Memory B cell (primary cell): ENCODE results near the gene TSPAN18.

Experiments
- ATAC-seq: fragments of 150-1000 bp; cut with Tn5 transposase; 2 replicates; pipeline ENCODE4 v1.10.0; 2021; ENCODE audit warnings: low read depth, mild to moderate bottlenecking, moderate library complexity
- DNase-seq, 2 donors: peaks; one replicate each; pipeline ENCODE4 v3.0.0; 2022; ENCODE audit warnings: low spot score in 2 of 2
- H3K27ac Mint-ChIP-seq: one replicate; pipeline ENCODE4 v1.8.0; 2022; ENCODE audit warnings: mild to moderate bottlenecking, moderate library complexity, mixed read lengths
- H3K27me3 Mint-ChIP-seq: one replicate; pipeline ENCODE4 v1.8.0; 2022; ENCODE audit warnings: mixed read lengths
- H3K36me3 Mint-ChIP-seq: one replicate; pipeline ENCODE4 v1.8.0; 2022; ENCODE audit warnings: mild to moderate bottlenecking, mixed read lengths
- H3K4me1 Mint-ChIP-seq: one replicate; pipeline ENCODE4 v1.8.0; 2022; ENCODE audit warnings: mixed read lengths
- H3K4me3 Mint-ChIP-seq: one replicate; pipeline ENCODE4 v1.8.0; 2022; ENCODE audit warnings: mild to moderate bottlenecking, moderate library complexity, mixed read lengths
- H3K9me3 Mint-ChIP-seq: one replicate; pipeline ENCODE4 v1.8.0; 2022; ENCODE audit warnings: mixed read lengths

TSPAN18 gene

DNA sequence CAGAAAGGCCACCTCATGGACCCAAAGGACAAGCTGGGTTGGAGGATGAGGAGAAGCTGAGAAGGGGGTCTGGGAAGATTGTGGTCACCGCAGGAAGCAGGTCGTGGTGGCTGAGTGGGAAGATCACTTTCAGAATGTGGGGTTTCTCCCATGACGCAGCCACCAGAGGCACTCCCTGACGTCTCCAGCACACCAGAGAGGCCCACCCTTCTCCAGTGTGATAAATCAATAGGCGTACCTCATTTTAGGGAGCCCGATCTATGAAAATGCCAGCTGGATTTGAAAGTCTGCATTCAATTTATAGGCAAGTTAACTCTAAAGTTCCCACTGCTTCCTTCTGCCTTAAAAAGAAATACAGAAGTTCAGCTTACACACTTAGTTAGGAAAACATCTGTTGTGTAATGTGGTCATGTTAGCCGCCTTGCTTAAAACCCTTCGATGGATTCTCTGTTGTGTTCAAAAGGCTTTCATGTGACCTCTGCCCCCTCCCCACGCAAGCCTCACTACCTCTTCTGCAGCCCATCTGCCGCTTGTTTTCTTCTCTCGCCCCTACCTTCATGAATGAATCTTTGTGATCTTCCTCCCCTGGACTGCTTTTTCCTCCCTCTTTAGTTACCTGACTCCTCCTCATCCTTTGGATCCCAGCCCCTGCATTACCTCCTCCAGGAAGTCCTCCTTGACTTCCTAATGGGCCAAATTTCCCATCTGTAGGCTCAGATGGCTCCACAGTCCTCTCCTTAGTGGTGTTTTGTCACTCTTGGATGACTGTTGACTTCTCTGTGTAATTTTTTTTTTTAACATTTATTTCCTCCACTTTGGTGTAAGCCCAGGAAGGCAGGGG lies 10.7 kb downstream of the TSPAN18 start:
- DNase-seq, result no peak
- Mint-ChIP-seq H3K36me3 (peaks cover 2% of the 10 kb centered on the region), H3K27me3 (peaks cover 11% of the 10 kb centered on the region), H3K9me3 (no peaks in the 10 kb centered on the region), H3K4me1 (no peaks in the 10 kb centered on the region), H3K27ac (no peak overlapping the region), H3K4me3 (no peak overlapping the region)
- no peak for ATAC-seq

DNA sequence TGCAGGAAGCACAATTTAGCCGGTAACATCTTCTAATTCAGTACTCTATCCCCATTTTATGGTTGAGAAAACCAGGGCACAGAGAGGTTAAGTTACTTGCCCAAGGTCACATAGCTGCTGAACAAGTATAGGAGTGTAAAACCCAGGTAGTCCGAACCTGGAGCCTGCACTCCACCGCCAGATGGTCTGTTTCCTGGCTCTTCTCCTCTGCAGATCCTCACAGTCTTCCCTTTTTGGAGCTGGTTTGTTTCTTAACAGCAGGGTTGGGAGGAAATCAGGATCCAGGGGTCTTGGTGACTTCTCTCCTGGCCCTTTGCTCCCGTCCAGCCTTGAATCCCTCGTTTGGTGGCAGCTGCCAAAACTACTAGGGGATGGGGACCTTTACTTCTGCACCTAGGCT lies 12.0 kb downstream of the TSPAN18 start:
- no peak overlapping the region for H3K4me3 Mint-ChIP-seq
- H3K27ac Mint-ChIP-seq, result no peak overlapping the region
- DNase-seq (no peak), ATAC-seq (no peak)
- H3K9me3 Mint-ChIP-seq, result no peaks in the 10 kb centered on the region
- H3K27me3 Mint-ChIP-seq, result peaks cover 11% of the 10 kb centered on the region
- H3K4me1 Mint-ChIP-seq, result no peaks in the 10 kb centered on the region
- peaks cover 2% of the 10 kb centered on the region for H3K36me3 Mint-ChIP-seq

DNA sequence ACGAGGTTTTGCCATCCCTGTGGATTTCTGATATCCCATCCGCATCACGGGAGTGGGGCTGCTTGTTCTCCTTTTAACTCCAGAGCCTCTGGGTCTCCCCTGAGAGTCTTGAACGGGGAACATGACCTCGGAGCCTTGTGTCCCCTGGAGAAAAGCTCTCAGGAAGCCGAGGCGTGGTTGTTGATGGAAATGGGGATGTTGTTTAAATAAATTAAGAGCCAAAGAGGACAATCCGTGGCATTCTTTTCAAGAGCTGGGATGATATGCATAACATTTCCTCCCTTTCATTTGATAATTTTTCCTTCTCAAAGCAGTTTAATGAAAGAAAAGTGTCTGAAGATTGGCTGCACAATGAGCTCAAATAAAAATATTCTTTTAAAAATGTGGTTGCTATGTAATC lies 14.2 kb downstream of the TSPAN18 start:
- no peak overlapping the region for H3K27ac Mint-ChIP-seq
- no peak for ATAC-seq
- no peaks in the 10 kb centered on the region for H3K4me1 Mint-ChIP-seq
- H3K4me3 Mint-ChIP-seq, result no peak overlapping the region
- H3K36me3 Mint-ChIP-seq, result peaks cover 2% of the 10 kb centered on the region
- DNase-seq, result no peak
- H3K9me3 Mint-ChIP-seq, result no peaks in the 10 kb centered on the region
- peaks cover 11% of the 10 kb centered on the region for H3K27me3 Mint-ChIP-seq

DNA sequence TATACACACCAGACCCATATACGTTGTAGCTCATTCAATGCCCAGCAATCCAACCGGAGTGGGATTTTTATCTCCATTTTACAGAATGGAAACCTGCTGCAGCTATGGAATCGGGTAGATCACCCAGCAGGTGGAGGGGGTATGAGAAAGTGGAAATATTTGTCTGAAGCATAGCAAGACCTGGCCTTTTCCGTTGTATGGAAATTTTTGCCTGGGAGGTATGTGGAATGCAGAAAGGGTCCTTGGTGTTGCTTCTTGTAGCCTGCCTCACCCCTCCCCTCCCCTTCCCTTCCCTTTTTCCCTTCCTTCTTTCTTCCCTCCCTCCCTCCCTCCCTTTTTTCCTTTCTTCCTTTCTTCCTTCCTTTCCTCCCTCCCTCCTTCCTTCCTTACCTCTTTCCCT lies 15.2 kb downstream of the TSPAN18 start:
- no peaks in the 10 kb centered on the region for H3K9me3 Mint-ChIP-seq
- H3K4me1 Mint-ChIP-seq, result no peaks in the 10 kb centered on the region
- peaks cover 2% of the 10 kb centered on the region for H3K36me3 Mint-ChIP-seq
- H3K27ac Mint-ChIP-seq, result no peak overlapping the region
- peaks cover 11% of the 10 kb centered on the region for H3K27me3 Mint-ChIP-seq
- ATAC-seq (no peak), DNase-seq (no peak)
- no peak overlapping the region for H3K4me3 Mint-ChIP-seq

DNA sequence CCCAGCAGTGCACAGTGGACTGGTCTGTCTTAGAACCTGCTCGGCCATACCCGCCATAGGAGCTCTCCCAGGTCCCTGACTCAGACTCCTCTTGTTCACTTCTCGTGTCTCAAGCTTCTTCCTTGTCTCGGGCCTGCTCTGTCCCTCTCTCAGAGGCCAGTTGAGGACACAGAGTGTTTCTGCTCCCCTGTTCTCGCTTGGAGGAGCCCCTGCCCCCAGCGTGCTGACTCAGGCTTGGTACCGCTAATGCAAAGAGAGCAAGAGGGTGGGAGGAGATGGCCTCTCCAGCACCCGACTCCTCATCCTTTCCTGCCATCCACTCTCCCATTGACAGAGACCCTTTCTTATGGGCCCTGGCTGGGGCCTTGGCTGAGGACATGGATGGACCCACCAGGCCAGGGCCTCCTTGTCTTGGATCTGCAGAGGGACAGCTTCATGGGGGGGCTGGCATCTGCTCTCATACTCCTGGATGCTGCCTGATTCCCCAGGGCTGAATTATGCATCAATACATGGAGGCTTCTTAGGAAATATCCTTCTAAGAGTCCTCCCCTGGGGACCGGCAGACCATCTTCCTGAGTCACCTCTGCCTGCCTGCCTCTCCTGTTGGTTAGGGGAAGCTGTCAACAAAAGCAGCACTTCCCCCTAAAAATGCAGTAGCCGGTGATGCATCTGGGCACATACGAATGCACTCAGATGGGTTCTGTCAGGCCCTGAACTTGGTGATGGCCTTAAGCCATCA lies 15.9 kb downstream of the TSPAN18 start:
- Mint-ChIP-seq H3K4me1 (no peaks in the 10 kb centered on the region), H3K9me3 (no peaks in the 10 kb centered on the region), H3K4me3 (no peak overlapping the region), H3K27ac (no peak overlapping the region), H3K27me3 (peaks cover 11% of the 10 kb centered on the region), H3K36me3 (peaks cover 2% of the 10 kb centered on the region)
- DNase-seq (no peak), ATAC-seq (no peak)

DNA sequence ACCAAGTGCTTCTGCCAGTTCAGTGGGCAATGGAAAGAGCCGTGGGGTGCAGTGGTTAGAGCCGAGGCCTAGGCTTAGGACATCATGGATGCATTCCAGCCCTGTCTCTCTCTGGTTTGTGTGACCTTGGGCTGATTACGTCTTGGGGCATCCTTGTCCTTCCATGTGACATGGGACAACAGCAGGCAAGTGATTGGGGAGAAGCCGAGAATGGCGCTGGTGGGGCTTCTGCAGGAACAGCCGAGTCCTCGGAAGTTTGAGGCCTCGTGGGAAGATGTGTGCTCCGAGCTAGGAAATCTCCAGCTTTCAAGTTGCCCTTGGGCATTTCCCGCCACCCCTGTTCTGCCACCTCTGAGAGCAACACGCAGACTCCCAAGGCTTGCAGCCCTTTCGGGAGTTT lies 16.6 kb downstream of the TSPAN18 start:
- Mint-ChIP-seq H3K9me3 (no peaks in the 10 kb centered on the region), H3K27ac (no peak overlapping the region), H3K36me3 (peaks cover 2% of the 10 kb centered on the region), H3K4me3 (no peak overlapping the region), H3K27me3 (peaks cover 11% of the 10 kb centered on the region), H3K4me1 (no peaks in the 10 kb centered on the region)
- no peak for ATAC-seq
- no peak for DNase-seq

DNA sequence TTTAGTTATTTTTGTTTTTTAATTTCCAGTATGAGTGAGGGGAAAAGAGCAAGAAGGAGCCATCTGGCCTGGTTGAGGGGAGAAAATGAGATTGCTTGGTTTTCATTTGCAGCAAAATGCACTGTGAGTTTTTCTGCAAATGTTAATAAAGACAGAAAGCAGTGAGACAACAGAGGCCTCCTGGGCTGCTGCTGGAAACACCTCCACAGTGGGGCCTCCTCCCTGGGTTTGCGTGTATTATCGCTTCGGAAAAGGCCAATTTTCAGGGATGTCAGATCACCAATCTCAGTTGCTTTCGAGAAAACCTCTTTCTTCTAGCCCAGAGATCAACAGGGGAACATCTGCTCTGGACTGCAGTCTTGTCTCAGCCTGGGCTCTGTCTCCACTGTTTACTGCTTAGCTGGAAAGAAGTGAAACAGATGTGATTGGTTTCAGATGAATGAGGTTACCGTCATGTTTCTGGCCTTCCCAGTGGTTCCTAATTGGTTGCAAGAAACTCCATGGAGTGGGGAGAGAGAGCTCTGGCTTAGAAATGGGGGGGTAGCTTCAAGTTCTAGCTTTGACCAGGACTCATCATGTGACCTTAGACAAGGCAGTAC lies 17.3 kb downstream of the TSPAN18 start:
- no peaks in the 10 kb centered on the region for H3K4me1 Mint-ChIP-seq
- H3K36me3 Mint-ChIP-seq, result no peaks in the 10 kb centered on the region
- peaks cover 8% of the 10 kb centered on the region for H3K27me3 Mint-ChIP-seq
- DNase-seq (no peak), ATAC-seq (no peak)
- H3K4me3 Mint-ChIP-seq, result no peak overlapping the region
- no peak overlapping the region for H3K27ac Mint-ChIP-seq
- no peaks in the 10 kb centered on the region for H3K9me3 Mint-ChIP-seq

DNA sequence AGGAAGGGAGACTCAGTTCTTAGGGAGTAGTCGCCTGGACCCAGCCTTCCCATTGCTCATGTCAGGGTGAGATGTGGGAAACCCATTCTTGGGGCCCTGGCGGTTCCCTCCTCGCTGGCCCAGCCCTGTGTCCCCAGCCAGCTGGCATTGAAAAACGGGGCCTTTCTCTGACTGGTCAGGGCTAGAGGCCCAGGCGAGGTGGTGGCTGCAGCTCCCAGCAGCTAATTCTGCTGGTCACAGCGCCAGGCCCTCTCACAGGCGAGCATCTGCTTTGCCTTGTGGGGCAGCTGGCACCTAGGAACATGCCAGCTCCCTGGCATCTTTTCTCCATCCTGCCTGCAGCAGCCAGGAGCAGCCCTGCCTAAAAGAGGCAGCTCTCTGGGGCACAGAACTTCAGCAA lies 20.1 kb downstream of the TSPAN18 start:
- H3K27ac Mint-ChIP-seq, result no peak overlapping the region
- H3K4me3 Mint-ChIP-seq, result no peak overlapping the region
- ATAC-seq (no peak), DNase-seq (no peak)
- no peaks in the 10 kb centered on the region for H3K36me3 Mint-ChIP-seq
- no peaks in the 10 kb centered on the region for H3K4me1 Mint-ChIP-seq
- H3K9me3 Mint-ChIP-seq, result no peaks in the 10 kb centered on the region
- peaks cover 3% of the 10 kb centered on the region for H3K27me3 Mint-ChIP-seq

DNA sequence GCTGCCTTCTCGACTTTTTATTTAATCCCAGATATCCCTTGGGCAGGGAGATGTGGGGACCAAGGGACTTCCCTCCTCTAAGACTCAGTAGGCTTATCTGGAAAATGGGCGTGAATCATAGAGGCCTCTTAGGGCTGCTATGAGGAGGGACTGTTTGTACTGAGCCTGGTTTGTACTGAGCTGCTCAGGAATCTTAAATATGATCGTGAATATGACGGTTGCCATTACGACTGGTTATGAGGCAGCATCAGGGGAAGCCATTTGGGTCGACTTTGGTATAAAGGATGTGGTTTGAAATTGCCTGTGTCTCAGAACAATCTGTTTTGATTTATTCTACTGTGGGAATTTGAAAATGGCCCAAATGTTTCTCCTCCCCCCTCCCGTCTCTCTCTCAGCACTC lies 20.6 kb downstream of the TSPAN18 start:
- H3K27me3 Mint-ChIP-seq, result peaks cover under 1% of the 10 kb centered on the region
- H3K4me3 Mint-ChIP-seq, result no peak overlapping the region
- H3K36me3 Mint-ChIP-seq, result no peaks in the 10 kb centered on the region
- DNase-seq, result no peak
- no peak for ATAC-seq
- no peak overlapping the region for H3K27ac Mint-ChIP-seq
- no peaks in the 10 kb centered on the region for H3K4me1 Mint-ChIP-seq
- H3K9me3 Mint-ChIP-seq, result no peaks in the 10 kb centered on the region

DNA sequence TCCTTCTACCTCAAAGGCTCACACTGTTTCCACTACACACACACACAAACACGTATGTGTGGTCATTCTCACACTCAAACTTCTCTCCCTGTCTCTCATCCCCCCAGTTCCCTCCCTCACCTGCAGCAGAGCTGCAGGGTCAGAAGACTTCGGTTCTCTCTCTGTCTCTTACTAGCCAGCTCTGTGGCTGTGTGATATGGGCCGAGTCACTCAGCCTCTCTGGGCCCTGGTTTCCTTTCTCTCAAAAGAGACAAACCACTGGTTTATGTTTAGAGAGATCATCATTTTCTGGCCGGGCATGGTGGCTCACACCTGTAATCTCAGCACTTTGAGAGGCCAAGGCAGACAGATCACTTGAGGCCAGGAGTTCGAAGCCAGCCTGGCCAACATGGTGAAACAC lies 21.1 kb downstream of the TSPAN18 start:
- Mint-ChIP-seq H3K36me3 (no peaks in the 10 kb centered on the region), H3K27ac (no peak overlapping the region), H3K4me3 (no peak overlapping the region), H3K4me1 (no peaks in the 10 kb centered on the region), H3K9me3 (no peaks in the 10 kb centered on the region), H3K27me3 (no peaks in the 10 kb centered on the region)
- ATAC-seq, result no peak
- DNase-seq, result no peak

DNA sequence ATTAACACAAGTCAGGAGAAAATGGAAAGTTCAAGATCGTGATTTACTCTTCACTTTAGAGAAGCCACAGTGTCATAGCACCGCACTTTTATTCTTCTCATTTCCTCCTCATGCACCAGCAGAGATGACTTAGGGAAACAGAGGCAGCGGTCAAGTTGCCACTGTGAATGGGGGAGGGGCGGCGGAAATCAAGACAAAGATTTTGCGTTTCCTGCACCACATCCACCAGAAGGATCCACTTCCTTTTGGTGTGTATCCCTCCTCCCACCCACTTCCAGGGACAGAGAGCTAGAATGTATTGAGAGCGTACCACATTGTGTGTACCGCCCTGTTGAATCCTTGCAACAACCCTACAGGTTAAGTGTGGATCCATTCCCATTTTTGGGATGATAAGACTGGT lies 21.8 kb downstream of the TSPAN18 start:
- Mint-ChIP-seq H3K4me1 (no peaks in the 10 kb centered on the region), H3K27ac (no peak overlapping the region), H3K36me3 (no peaks in the 10 kb centered on the region), H3K27me3 (no peaks in the 10 kb centered on the region), H3K9me3 (no peaks in the 10 kb centered on the region), H3K4me3 (no peak overlapping the region)
- DNase-seq (no peak), ATAC-seq (no peak)

DNA sequence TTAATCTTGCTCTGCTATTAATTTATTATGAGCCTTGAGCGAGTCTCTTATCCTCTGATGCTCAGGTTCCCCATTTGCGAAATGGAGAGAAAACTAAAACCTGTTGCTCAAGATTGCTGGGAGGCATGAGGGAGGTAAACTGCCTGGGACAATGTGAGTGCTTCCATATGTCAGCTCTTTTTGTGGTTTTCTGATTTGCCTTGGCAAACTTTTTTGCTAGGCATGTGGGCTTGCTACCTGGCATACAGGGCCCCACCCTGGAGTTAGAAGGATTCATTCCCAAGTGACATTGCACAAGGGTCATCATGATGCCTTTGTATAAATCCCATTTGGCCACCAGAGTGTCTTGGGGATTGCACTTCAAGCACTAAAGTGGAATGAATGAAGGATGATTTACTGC lies 22.4 kb downstream of the TSPAN18 start:
- no peaks in the 10 kb centered on the region for H3K36me3 Mint-ChIP-seq
- no peaks in the 10 kb centered on the region for H3K4me1 Mint-ChIP-seq
- no peak for ATAC-seq
- H3K27me3 Mint-ChIP-seq, result no peaks in the 10 kb centered on the region
- DNase-seq, result no peak
- H3K27ac Mint-ChIP-seq, result no peak overlapping the region
- no peak overlapping the region for H3K4me3 Mint-ChIP-seq
- H3K9me3 Mint-ChIP-seq, result no peaks in the 10 kb centered on the region

DNA sequence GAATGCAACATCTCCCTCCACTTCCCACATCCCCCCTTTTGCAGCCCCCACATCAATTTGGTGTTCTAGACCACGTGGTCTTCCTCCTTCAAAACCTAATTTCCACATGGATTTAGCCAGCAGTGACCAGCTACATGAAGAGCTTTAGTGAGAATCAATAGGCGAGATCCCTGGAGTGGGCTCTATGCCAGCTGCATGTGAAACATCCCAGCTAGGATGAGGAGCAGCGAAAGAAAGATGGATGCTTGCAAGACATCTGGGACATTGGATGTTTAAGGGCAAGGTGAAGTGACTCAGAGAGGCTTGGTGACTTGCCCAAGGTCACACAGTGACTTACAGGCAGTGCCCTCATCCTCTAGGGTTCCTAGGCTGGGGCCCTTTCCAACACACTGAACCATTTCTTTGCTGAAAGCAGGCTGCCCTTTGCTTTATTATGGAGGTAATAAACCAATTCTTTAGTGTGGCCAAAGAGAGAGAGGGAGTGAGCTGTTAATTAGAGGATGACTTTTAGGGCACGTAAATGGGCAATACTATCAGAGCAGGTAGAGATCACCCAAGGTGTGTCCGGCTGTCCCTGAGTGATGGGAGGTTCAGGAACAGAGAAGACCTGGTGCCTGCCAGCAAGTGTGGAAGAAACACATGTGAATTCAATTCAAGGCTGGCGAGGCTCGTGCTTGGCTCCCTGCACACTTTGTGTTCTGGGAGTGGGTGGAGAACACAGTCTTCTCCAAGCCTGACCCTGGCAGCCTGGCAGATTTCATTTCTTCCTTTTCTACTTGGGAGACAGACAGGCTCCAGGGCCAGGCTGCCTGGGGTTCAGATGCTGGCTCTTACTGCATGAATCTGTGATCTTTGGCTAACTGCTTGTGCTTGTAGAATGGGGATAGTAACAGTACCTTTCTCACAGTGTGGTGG lies 24.0 kb downstream of the TSPAN18 start:
- no peak for DNase-seq
- no peak overlapping the region for H3K27ac Mint-ChIP-seq
- no peaks in the 10 kb centered on the region for H3K4me1 Mint-ChIP-seq
- no peaks in the 10 kb centered on the region for H3K36me3 Mint-ChIP-seq
- ATAC-seq, result no peak
- H3K4me3 Mint-ChIP-seq, result no peak overlapping the region
- no peaks in the 10 kb centered on the region for H3K9me3 Mint-ChIP-seq
- peaks cover 2% of the 10 kb centered on the region for H3K27me3 Mint-ChIP-seq

DNA sequence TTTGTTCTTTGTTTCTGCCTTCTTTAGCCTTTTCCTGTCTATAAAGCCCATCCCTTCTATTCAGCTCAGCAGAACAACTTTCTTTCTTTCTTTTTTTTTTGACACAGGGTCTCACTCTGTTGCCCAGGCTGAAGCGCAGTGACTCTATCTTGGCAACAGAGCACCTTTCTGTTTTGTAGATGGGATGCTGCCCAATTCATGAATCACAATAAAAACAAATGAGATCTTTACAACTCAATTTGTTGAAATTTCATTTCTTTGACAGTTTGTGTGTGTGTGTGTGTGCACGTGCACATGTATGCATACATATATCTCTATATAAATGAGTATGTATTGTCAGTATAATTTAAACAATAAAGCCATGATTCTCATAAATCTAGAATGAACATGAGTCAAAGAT lies 25.5 kb downstream of the TSPAN18 start:
- Mint-ChIP-seq H3K4me1 (no peaks in the 10 kb centered on the region), H3K4me3 (no peak overlapping the region), H3K27ac (no peak overlapping the region), H3K9me3 (no peaks in the 10 kb centered on the region), H3K27me3 (peaks cover 2% of the 10 kb centered on the region), H3K36me3 (no peaks in the 10 kb centered on the region)
- no peak for ATAC-seq
- no peak for DNase-seq
